NCI-H187 (cell line): ENCODE measurements around the gene INHBC.
"Not testable (repeated sequence)": the region's sequence is repeated elsewhere in the genome, so short reads cannot be mapped to it uniquely, and the experiment has no call there.

Source experiments
- DNase-seq, 2 experiments: peaks; one replicate each; lab custom pipeline; 2025; lab: John Stamatoyannopoulos, UW

Gene INHBC

DNA sequence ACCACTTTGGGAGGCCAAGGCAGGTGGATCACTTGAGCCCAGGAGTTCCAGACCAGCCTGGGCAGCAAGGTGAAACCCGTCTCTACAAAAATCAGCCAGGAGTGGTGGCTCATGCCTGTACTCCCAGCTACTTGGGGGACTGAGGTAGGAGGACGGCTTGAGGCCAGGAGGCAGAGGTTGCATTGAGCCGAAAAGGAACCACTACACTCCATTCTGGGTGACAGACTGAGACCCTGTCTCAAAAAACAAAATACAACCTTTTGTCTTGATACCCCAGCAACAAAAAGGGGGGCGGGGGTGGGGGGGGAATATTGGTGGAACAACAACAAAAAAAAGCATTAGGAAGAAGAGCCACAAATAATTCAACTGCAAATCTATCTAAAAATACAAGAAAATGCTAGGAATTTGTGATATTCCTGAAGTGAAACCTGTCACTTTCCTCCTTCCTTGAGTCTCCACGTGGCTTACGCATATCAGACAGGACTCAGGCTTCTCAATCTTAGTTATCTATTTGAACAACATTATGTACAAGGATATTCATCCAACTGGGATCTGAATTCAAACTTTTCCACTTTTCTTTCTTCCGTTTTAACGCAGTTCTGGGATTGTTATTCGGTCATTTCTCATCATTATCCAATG, 5.0 kb upstream of the INHBC start:
- DNase-seq: no peak

DNA sequence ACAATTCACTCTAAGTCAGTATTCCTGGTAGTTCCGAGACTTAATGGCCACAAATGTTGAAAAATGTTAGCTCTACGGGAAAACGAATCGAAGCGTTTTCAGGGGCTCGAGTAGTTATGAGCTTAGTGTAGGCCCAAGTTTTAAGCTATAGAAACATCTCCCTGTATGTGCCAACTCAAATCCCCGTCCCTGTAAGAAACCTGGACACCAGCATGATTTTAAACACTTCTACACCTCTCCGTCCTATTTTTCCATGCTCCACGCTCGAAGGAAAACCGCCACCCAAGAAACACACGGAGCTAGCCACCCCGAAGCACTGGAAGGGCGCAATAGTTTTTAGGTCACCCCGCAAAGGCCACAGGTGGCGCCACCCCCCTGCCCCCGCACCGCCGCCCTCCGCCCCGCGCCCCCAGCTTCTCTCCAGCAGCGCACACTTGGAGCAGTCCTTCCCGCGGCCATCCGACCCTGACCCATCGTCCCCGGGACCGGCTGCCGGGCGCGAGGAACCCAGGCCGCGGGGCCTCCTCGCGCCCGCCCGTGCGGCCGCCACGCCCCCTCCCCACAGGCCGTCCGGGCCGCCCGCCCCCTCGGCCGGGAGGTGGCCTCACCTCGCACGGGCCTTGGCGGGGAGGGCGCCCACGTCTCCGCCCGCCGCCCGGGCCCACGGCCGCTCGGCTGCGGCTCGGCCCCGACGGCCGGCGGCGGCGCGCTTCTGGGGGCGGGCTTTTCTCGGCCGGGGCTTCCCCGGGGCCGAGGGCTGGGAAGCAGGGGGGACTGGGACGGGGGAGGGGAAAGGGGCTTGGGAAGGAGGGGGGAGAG, 4.3 kb upstream of the INHBC start:
- DNase-seq: peak in 1 of 2 experiments; percentile 60

DNA sequence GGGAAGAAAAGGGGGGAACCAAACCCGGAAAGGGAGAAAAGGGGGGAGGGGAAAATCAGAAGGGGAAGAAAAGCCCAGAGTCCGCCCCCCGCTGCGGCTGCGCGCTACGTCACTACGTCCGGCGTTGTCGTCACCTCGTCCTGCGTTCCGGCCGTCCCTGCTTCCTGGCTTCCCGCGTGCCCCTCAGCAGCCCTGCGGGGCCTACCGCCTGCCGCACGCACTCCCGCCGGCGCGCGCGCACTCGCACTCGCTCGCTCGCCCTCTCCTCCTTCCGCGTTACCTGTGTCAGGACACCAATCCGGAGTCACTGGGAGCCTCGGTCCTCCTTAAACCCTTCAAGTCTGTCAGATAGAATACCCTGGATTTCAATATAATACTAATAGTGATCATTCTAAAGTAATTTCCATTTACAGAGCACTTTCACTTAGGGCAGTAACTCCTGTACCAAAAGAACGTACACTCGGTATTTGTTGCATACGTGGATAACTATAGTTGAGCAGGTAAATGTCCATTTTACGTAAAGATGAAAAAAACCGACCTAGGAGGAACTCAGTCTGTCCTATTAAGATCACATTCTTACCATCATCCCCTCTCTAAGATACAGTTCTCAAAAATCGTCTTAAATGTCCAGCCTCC, 3.5 kb upstream of the INHBC start, which contains the start of gene R3HDM2:
TSS of gene R3HDM2 (minus strand) at position 113 of the 636 bp plus-strand sequence. CDS start 120,615 bp downstream, outside the sequence.
- DNase-seq: peak; percentile 91 to 95

DNA sequence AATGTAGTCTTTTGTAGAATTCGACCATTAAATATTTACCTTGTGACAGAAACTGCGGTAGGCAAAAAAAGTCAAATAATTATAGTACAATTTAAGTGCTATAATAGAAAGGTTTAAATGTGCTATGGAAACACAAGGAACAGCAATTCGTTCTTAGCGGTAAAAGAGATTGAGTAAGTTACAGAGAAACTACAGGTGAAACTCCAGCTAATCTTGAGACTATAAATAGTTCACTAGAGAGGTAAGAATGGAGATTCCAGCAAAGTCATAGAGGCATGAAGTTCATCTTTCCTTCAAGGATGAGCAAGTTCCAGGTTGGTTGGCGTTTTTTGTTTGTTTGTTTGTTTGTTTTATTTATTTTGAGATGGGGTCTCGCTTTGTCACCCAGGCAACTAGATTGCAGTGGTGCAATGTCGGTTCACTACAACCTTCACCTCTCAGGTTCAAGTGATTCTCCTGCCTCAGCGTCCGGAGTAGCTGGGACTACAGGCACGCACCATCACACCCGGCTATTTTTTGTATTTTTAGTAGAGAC, 2.9 kb upstream of the INHBC start:
- DNase-seq: no peak

DNA sequence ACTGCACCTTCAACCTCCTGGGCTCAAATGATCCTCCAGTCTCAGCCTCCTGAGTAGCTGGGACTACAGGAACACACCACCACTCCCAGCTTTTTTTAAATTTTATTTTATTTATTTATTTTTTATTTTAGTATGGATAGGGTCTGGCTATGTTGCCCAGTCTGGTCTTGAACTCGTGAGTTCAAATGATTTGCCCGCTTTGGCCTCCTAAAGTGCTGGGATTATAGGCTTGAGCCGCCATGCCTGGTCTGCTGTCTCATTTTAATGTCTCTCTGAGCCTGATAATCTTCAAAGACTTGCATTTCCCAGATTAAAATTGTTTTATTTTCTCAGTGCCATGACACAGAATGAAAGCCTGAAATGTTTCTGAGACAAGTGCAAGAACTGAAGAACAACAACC, 1.2 kb upstream of the INHBC start:
- no peak for DNase-seq

DNA sequence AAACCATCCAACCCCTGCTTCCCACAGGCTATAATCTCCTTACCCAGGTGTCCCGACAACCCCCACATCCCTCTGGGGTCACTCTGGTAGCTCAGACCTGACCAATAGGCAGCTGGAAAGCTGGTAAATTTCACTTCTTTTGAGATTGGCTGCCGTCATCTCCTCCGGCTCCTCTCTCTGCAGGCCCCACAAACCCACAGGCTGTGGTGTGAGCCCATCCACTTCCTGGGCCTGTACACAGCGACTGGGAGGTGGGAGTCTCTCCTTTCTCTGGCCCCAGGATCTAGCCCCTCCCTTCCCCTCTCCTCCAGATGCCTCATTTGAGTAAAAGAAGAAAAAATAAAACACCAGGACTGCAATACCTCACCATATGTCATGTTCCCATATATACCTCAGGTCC, 709 bp downstream of the INHBC start:
- DNase-seq: no peak

DNA sequence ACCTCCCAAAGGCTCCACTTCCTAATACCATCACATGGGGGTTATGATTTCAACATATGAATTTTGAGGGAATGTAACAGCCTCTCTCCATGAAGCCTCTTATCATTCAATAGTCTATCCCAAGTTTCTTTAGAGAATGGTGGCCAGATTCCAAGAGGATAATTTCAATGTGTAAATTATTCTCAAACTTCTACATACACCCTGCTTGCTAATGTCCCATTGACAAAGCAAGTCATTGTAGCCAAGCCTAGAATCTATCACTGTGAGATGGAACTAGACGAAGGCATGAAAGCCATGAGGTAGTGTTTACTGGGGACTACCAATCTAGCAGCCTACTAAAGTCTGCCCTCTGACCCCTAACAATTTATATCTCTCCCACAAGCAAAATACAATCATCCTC, 3.8 kb downstream of the INHBC start:
- DNase-seq: no peak

DNA sequence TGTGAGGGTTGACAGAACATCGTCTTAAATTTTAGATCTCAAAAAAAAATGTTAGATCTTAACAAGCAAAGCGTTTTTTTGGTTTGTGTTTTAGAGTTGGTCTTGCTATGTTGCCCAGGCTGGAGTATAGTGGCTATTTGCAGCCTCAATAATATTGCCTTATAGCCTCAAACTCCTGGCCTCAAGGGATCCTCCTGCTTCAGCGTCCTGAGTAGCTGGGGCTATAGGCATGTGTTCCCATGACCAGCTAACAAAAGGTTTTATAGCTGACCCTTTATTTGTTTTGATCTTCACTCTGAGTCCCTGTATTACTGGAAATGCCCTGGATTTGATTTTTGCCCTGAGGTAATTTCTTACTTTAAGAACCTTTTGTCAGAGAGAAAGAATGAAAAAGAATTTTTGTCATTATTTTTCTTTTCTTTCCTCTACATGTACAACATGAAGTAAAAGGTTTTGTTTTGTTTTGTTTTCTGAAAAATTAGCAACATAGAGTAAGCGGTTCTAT, 5.2 kb downstream of the INHBC start:
- DNase-seq: no peak

DNA sequence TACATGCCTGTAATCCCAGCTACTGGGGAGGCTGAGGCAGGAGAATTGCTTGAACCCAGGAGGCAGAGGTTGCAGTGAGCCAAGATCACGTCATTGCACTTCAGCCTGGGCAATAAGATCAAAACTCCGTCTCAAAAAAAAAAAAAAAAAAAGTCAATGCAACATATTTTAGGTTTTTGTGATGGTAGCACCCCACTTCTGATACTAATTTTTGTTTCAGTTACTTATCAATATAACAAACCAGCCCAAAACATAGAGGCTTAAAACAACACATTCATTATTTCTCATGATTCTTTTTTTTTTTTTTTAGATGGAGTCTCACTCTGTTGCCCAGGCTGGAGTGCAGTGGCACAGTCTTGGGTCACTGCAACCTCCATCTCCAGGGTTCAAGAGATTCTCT, 6.8 kb downstream of the INHBC start:
- DNase-seq: not testable (repeated sequence)

DNA sequence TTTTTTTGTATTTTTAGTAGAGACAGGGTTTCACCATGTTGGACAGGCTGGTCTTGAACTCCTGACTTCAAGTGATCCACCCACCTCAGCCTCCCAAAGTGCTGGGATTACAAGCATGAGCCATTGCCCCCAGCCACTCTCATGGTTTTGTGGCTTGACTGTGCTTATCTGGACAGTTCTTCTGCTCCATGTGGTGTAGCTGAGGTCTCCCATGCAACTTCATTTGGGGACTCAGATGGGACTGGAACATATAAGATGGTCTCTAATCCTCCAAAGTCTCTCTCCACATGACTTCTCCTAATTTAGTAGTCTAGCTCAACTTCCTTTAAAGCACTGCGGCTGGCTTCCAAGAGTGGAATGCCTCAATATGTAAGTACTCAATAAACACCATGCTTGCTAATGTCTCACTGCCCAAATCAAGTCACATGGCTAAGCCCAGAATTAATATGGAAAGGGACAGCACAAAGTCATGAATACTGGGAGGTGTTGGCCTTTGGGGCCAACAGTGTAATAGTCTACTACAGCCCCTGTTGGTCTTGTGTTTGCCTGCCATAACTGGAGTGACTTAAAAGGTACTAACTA, 7.4 kb downstream of the INHBC start:
- no peak for DNase-seq

DNA sequence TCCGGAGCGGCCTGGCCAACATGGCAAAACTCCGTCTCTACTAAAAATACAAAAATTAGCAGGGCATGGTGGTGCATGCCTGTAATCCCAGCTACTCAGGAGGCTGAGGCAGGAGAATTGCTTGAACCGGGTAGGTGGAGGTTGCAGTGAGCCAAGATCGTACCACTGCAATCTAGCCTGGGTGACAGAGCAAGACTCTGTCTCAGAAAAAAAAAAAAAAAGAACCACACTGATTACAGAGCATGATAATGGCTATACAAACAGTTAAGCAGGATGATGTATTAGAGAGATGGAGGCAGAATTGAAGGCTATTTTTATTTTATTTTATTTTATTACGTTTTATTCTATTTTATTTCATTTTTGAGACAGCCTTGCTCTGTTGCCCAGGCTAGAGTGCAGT, 9.8 kb downstream of the INHBC start:
- not testable (repeated sequence) for DNase-seq

DNA sequence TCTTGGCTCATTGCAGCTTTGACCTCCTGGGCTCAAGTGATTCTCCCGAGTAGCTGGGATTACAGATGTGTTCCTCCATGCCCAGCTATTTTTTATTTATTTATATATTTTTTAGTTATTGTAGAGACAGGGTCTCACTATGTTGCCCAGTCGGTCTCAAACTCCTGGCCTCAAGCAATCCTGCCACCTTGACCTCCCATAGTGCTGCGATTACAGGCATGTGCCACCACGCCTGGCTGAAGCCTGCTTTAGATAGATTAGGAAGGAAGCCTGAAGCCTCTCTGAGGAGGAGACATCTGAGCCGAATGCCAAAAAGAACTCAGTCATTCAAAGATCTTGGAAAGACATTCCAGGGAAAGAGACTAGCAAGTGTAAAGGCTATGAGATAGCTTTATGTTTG, 10.2 kb downstream of the INHBC start:
- no peak for DNase-seq

DNA sequence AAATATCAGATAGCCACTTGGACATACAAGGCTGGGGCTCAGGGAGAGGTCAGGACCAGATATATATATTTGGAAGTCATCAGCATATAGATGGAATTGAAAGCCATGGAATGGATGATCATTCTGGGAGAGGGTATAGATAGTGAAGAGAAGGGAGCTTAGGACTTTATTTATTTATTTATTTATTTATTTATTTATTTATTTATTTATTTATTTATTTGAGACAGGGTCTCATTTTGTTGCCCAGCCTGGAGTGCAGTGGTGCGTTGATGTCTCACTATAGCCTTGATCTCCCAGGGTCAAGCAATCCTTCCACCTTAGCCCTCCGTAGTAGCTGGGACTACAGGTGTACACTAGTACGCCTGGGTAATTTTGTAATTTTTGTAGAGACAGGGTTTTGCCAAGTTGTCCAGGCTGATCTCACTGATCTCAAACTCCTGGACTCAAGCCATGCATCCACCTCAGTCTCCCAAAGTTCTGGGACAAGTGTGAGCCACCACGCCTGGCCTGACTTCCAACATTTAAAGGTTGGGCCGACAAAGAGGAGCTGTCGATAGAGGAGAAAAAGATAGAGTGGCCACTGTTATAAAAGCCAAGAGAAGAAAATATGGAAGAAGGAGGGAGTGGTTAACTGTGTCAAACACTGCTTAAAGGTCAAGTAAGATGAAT, 11.8 kb downstream of the INHBC start:
- DNase-seq: no peak

DNA sequence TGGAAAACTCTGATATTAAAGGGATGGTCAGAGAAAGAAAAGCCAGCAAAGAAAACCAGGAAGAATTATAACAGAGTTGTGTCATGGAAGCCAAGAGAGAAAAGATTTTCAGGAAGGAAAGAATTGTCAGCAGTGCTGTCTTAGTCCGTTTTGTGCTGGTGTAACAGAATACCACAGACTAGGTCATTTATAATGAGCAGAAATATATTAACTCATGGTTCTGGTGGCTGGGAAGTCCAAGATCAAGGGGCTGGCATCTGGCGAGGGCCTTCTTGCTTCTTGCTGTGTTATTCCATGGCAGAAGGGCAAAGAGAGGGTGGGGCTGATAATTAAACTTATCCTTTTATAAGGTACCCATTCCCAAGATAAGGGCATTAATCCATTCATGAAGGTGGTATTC, 14.1 kb downstream of the INHBC start:
- DNase-seq: no peak

DNA sequence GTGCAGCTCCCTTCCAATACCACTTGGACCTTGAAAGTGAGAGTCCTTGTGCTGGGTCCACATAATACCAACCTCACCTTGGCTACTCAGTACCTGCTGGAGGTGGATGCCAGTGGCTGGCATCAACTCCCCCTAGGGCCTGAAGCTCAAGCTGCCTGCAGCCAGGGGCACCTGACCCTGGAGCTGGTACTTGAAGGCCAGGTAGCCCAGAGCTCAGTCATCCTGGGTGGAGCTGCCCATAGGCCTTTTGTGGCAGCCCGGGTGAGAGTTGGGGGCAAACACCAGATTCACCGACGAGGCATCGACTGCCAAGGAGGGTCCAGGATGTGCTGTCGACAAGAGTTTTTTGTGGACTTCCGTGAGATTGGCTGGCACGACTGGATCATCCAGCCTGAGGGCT, 14.8 kb downstream of the INHBC start:
- no peak for DNase-seq

DNA sequence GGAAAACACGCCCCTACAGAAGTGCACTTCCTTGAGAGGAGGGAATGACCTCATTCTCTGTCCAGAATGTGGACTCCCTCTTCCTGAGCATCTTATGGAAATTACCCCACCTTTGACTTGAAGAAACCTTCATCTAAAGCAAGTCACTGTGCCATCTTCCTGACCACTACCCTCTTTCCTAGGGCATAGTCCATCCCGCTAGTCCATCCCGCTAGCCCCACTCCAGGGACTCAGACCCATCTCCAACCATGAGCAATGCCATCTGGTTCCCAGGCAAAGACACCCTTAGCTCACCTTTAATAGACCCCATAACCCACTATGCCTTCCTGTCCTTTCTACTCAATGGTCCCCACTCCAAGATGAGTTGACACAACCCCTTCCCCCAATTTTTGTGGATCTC, 15.5 kb downstream of the INHBC start:
- no peak for DNase-seq

DNA sequence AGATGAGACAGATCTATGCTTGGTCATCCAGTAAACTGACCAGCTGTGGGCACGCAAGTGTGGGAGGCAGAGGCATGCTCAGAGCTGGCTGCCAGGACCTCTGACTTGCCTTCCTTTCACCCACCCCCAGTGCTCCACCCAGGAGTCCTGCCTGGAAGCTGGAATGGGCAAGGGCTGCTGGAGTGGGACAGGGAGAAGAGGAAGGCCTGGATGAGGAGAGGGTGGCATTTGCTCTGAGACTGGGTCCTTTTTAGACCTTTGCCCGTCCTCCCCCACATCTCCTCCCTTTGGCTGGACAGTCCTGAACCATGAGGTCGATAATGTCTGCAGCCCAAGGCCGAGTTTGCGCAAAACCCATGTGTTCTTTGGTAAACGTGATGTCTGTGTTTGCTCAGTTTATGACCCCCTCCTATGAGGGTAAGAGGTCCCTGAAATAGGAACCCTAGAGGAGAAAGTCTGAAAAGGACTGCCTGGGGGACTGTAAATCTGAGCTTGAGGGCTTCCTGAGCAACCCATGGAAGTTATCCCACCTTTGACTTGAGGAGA, 16.7 kb downstream of the INHBC start:
- no peak for DNase-seq

DNA sequence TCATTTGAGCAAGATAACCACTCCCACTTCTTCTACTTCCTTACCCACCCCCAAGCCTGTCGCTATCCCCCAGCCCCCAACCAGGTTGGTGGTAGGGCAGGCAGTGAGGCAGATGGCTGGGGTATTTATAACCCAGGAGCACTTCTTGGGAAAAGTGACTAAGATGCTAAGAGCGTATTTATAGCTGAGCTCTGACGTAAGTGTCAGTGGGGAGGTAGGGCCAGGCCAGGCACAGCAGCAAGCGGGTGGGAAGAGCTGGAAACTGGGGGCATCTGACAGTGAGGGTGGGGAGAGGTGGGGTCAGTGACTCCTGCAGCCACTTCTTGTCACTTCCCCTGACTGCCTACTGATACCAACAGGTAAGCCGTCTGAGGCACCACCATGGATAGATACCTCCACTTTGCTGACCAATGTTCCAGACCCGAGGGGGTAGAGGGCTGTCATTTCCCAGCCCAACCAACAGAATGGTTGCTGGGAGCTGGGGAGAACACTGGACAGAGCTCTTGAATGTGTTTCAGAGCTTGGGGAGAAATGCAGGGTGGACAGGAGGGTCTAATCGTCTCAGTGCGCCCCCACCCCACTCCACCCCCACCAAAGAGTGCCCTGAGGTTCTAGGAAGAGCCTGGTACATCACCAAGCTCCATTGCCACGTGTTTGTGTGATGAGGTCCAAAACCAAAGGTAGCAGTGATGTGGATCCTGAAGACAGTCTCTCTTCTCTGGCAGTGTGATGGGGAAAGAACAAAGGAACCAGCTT, 17.8 kb downstream of the INHBC start:
- no peak for DNase-seq

DNA sequence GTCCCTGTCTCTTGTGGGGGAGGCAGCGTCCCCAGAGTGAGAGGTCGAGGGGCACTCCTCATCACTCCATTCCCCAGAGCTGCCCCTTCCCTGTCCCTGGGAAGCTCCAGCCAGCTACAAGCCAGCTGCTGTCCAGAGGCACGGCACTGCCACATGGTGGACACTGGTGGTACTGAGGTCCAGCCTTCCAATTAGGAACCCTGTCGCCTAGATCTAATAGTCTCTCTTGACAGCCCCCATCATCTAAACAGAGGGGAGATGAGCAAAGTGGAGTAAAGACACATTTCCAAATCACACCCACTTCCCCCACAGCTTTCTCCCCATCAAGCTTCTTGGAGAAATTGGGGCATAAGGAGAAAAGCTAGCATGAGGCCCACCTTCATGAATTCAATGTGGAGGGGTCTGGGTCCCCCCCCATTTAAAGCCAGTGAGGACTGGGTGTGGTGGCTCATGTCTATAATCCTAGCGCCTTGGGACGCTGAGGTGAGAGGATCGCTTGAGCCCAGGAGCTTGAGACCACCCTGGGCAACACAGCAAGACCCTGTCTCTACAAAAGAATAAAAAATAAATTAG, 18.4 kb downstream of the INHBC start:
- peak; percentile 20 to 45 for DNase-seq

DNA sequence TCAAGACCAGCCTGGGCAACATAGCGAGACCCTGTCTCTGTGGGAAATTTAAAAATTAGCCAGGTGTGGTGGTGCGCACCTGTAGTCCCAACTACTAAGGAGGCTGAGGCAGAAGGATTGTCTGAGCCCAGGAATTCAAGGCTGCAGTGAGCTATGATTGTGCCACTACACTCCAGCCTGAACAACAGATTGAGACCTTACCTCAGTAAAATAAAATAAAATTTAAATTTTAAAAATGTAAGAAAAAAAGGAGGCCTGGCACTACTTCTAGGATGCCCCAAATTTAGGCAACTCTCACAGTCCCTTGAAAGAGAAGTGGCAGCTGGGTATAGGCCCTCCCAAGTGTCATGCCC, 19.6 kb downstream of the INHBC start:
- no peak for DNase-seq
